Measurements from ENCODE around the gene TCF3. TPM values are rescaled to one million over a fixed set of nuclear protein-coding genes. Genes with fewer than 3 reads are reported as not detected.
A peak's percentile ranks its signal among the peaks of the same experiment; 100 is the strongest.

TCF3 gene
- total and polyA plus RNA-seq, 2 of the 8 experiments (the other 6 are each of a cell fraction or from before 2014, with no cell fraction given) = 241 to 348 TPM

DNA sequence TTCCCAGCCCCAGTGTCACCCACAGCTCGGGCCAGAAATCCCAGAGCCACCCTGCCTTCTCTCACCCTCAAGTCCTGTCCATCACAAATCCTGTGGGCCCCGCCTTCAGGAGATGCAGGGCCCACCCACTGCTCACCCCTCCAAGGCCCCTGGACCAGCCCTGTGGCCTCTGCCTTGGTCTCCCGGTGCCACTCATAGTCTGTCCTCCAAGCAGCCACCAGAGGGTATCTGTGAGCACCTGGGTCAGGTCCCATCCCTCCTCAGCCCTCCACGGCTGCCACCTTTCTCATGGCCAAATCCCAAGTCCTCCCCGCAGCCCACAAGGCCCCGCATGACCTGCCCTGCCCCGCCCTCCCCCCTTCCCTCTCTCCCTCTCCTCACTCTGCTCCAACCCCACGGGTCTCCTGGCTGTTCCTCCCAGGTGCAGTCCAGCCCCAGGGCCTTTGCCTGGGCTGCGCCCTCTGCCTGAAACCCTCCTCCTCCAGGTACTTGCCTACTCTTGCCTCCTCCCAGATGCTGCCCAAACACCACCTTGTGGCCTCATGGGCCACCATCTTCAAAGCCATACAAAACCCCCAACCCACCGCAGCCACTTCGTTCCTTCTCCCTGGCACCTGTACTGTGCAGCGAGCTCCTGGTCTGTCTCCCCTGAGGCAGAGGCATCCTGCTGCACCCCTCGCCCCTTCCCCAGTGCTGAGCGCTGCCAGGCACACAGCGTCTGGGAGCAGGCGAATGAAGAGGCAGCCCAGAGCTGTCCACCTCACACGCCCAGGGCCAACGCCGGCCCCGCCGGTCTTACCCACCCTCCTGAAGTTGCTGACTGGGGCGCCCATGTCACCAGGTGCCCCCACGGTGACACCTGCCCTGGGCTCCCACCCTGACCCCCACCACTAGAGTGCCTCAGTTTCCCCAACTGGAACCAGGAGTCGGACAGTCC lies 34.0 kb downstream of the TCF3 start (continued):
- TF ChIP-seq KDM4A (IDR thresholded peaks at IDR 0.05; ENCODE audit: low read depth, low read length, severe bottlenecking) (no peak), SUZ12 (IDR thresholded peaks at IDR 0.05; ENCODE audit: low read length) (no peak), SIRT6 (IDR thresholded peaks at IDR 0.05; ENCODE audit: low read length) (no peak), CTCF (IDR thresholded peaks at IDR 0.05; ENCODE audit: control extremely low read depth in 1 of 3, insufficient read depth in 1 of 3, low read depth in 1 of 3, low read length in 3 of 3) (peak; percentile 64 to 77 (median 75))

Measured in H1 (cell line).